ENCODE data around the gene DYSF. TPM values are rescaled to one million over a fixed set of nuclear protein-coding genes. Genes with fewer than 3 reads are reported as not detected.

The DYSF gene
- total RNA-seq, 4 donors from 2014 or later, result 2.6 to 20.7 (median 12.7) TPM

DNA sequence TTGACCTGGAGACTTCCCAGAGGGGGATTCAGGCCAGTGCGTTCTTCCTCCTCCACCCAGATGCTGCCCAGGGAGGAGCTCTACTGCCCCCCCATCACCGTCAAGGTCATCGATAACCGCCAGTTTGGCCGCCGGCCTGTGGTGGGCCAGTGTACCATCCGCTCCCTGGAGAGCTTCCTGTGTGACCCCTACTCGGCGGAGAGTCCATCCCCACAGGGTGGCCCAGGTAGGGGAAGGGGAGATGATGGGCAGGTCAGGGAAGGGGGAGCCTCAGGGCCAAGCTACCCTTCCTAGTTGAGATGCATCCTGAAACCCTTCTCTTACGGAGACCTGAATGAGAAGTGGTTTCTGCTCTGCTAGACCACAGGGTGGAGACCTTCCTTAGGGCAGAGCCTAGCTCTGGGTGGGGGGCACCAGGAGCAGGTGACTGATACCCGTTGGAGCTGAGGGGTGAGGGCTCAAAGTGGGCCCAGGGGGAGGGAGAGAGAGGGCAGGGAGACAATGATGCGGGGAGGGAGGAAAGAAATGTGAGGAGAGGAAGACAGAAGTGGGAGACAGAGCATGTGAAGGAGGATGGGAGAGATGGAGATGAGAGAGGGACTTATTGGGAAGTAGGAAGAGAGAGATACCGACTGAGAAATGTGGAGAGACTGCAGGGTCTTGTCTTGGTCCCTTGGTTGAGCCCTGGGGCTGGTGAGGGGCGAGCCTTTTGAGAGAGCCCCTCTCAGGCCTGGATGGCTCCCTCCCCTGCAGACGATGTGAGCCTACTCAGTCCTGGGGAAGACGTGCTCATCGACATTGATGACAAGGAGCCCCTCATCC is 159.4 kb downstream of the DYSF start:
- Histone ChIP-seq H3K36me3 (no peaks in the 10 kb centered on the region), H3K27me3 (no peaks in the 10 kb centered on the region), H3K27ac (no peak overlapping the region), H3K9me3 (no peaks in the 10 kb centered on the region), H3K4me1 (no peaks in the 10 kb centered on the region), H3K4me3 (no peak overlapping the region)
- DNase-seq, result peak in 1 of 2 donors; percentile 7
- no peak for TF ChIP-seq POLR2A (IDR thresholded peaks at IDR 0.05)
- TF ChIP-seq, protein P1, sequence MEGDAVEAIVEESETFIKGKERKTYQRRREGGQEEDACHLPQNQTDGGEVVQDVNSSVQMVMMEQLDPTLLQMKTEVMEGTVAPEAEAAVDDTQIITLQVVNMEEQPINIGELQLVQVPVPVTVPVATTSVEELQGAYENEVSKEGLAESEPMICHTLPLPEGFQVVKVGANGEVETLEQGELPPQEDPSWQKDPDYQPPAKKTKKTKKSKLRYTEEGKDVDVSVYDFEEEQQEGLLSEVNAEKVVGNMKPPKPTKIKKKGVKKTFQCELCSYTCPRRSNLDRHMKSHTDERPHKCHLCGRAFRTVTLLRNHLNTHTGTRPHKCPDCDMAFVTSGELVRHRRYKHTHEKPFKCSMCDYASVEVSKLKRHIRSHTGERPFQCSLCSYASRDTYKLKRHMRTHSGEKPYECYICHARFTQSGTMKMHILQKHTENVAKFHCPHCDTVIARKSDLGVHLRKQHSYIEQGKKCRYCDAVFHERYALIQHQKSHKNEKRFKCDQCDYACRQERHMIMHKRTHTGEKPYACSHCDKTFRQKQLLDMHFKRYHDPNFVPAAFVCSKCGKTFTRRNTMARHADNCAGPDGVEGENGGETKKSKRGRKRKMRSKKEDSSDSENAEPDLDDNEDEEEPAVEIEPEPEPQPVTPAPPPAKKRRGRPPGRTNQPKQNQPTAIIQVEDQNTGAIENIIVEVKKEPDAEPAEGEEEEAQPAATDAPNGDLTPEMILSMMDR (IDR thresholded peaks at IDR 0.05), result no peak
- intact Hi-C loops (cut with DNase I; ENCODE audit: low total_unique reads), result no loop called here

DNA sequence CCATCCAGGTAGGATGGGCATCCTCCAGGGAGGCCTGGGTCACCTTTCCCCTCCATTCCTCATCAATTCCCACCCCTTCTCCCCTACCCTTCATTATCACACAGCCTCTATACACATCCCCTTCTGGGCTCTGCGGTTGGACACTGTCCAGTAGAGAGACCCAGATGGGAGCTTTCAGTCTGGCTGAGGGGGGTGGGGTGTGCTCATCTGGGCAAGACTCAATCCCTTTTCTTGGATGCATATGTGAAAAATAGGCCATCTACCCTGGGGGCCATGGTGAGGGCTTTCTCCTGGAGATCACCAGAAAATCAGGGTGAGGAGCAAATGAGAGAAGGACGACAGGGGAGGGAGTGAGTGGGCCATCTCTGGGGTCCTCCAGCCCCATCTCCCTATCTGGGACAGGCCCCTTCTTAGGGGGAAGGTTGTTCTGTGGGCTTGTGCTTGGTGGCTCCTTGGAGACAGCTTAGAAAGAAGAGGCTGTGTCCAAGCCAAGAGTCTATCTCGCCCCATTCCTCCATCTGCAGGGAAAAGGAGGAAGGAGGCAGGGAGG is 160.1 kb downstream of the DYSF start:
- Histone ChIP-seq H3K27ac (no peak overlapping the region), H3K36me3 (no peaks in the 10 kb centered on the region), H3K9me3 (no peaks in the 10 kb centered on the region), H3K27me3 (no peaks in the 10 kb centered on the region), H3K4me1 (no peaks in the 10 kb centered on the region), H3K4me3 (no peak overlapping the region)
- TF ChIP-seq, protein P1 (IDR thresholded peaks at IDR 0.05), result no peak
- TF ChIP-seq POLR2A (IDR thresholded peaks at IDR 0.05), result no peak
- intact Hi-C loops (cut with DNase I; ENCODE audit: low total_unique reads), result no loop called here
- DNase-seq, result peak in 1 of 2 donors; percentile 7

DNA sequence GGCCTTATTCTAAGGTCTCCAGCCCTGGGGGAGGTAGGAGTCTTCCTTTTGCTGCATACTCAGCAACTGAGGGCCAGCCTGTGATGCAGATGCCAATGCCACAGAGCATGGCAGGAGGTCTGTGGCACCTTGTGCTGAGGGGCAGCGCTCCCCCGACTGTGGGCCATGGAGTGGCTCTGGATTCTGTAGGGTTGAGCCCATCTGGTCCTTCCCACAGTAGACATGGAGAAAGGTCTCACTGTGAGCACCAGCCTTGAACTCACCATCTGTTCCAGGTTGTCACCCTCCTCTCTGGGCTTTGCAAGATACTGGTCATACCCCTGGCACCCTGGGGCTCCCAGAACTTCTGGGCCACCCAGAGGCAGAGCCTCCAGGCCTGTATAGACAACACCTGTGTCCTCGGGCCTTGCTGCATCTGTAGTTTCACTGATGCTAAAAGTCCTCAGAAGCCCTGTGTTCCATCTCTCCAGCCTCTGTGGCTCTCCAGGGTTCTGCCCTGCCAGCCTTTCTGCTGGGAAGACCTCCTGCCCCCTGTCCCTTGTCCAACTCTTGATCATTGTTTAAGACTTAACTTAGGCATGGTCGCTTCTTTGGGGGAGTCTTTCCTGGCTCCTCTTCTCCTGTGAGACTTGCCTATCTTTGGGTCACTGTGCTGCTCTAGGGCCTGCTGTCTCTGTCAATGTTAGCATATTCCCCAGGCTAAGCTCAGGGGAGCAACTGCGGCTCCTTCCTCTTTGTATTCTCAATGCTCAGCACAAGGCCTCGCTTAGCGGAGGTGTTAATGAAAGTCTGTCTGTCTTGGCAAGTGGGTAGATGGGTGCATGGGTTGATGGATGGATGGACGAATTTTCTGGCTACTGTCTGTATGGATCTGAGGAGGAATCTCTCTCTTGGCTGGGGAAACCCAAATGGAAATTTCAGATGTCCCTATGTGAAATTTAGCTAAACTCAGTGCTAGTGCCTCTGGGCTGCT is 160.9 kb downstream of the DYSF start:
- no peak for TF ChIP-seq POLR2A (IDR thresholded peaks at IDR 0.05)
- TF ChIP-seq, protein P1 (IDR thresholded peaks at IDR 0.05), result no peak
- DNase-seq, result peak in 1 of 2 donors; percentile 11
- intact Hi-C loops (cut with DNase I; ENCODE audit: low total_unique reads), result no loop called here
- peak overlapping the region; percentile 6 to 26 for H3K27ac ChIP-seq
- H3K4me3 ChIP-seq, result no peak overlapping the region
- H3K36me3 ChIP-seq, result no peaks in the 10 kb centered on the region
- H3K9me3 ChIP-seq, result no peaks in the 10 kb centered on the region
- no peaks in the 10 kb centered on the region for H3K4me1 ChIP-seq
- H3K27me3 ChIP-seq, result no peaks in the 10 kb centered on the region

DNA sequence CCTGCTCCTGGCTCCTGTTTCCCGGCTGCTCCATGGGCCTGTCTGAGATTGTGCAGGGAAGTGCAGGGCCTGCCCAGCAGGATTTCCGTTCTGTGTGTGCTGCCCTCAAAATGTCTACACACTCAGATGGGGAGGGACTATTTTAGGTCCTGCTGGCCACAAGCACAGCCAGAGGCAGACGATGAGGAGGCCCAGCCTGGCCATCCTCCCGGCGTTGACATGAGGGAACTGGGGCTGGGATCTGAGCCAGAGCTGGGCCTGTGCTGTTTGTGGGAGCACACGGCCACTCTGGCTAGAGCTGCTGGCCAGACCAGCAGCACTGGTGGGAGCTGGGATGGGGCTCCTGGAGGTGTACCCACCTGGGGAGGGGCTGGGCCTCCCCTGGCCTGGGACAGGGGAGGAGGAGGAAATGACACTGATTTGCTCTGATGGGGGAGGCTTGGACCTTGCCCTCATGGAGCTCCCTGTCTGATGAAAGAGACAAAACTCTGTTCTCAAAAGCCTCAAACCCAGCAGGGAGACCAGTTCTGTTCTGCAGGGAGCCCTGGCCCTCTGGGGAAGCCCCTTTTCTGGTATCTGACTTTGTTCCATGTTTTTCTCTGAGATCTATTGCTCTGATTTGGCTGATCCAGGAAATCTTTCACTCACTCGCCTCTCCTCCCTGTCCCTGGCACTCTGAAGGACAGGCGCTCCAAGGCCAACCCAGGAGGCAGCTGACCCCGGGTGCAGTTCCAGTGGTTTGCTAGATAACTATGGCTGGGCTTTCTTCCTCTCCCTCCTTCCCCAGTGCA is 161.8 kb downstream of the DYSF start:
- Histone ChIP-seq H3K36me3 (no peaks in the 10 kb centered on the region), H3K4me1 (no peaks in the 10 kb centered on the region), H3K4me3 (no peak overlapping the region), H3K9me3 (no peaks in the 10 kb centered on the region), H3K27ac (peak overlapping the region; percentile 59 to 63), H3K27me3 (no peaks in the 10 kb centered on the region)
- peak; percentile 51 to 62 for DNase-seq
- TF ChIP-seq POLR2A (IDR thresholded peaks at IDR 0.05), result no peak
- TF ChIP-seq, protein P1 (IDR thresholded peaks at IDR 0.05), result no peak
- intact Hi-C loops (cut with DNase I; ENCODE audit: low total_unique reads), result no loop called here
